Kidney epithelial cell (primary cell): ENCODE measurements around the gene CENPP. TPM values are rescaled to one million over a fixed set of nuclear protein-coding genes. Genes with fewer than 3 reads are reported as not detected.

Source experiments
- DNase-seq: peaks from one replicate; pipeline ENCODE4 v3.0.0-alpha.2; 2010; ENCODE audit warnings: low read depth
- H3K27me3 ChIP-seq: 2 replicates; pipeline ENCODE4 v1.6.0; 2011; ENCODE audit warnings: low read length; ENCODE audit not compliant: control insufficient read depth, insufficient read depth
- H3K36me3 ChIP-seq: 2 replicates; pipeline ENCODE4 v1.5.1; 2011; ENCODE audit warnings: low read length; ENCODE audit not compliant: control insufficient read depth, insufficient read depth
- H3K4me3 ChIP-seq: 2 replicates; pipeline ENCODE4 v1.5.1; 2011; ENCODE audit warnings: low read depth, mild to moderate bottlenecking, control low read depth, low read length
- total RNA-seq: library from RNA; depleted of rRNA; stranded (reverse); fragments of >200 nt; gene quantifications from 2 replicates; pipeline ENCODE4 v1.2.3, GENCODE V29; 2015
- TF ChIP-seq, protein P1 (sequence below): IDR thresholded peaks from 2 replicates; pipeline ENCODE4 v1.5.1; 2011; ENCODE audit warnings: mild to moderate bottlenecking, moderate library complexity, low read length, control low read depth, inconsistent platforms; ENCODE audit not compliant: insufficient read depth, poor library complexity, severe bottlenecking

CENPP gene
- total RNA-seq, 1 donor from 2014 or later = 1.4 TPM

DNA sequence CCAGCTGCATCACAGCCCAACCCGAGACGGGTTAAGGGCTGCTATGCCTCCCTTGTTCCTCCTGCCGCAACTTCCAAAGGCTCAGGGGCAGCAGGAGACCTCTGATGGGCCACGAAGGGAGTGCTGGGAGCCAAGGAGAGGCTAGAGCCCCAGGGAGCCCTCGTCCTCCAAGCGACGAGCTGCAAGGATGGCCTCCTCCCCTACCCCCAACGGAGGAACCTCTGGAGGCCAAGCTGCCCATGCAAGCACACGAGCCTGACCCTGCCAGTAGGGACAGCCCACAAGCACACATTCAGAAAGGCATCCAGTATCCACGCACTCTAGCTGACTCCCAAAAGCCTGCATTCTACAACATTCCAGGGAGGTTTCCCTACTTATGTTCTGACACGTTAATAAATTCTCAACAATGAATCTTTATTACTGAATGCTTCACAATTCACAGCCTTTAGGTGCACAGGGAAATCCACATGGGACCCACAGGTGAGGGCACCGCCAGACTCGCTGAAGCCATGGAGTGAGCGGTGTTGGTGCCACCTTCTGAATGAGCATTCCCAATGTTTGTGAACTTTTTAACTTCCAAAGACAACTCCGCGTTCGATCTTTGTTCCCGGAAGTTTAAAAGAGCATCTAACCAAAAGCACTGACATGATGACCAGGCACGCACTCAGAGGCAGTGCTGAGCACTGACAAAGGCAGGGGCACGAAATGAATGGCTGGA lies 315.5 kb downstream of the CENPP start:
- TF ChIP-seq, protein P1, sequence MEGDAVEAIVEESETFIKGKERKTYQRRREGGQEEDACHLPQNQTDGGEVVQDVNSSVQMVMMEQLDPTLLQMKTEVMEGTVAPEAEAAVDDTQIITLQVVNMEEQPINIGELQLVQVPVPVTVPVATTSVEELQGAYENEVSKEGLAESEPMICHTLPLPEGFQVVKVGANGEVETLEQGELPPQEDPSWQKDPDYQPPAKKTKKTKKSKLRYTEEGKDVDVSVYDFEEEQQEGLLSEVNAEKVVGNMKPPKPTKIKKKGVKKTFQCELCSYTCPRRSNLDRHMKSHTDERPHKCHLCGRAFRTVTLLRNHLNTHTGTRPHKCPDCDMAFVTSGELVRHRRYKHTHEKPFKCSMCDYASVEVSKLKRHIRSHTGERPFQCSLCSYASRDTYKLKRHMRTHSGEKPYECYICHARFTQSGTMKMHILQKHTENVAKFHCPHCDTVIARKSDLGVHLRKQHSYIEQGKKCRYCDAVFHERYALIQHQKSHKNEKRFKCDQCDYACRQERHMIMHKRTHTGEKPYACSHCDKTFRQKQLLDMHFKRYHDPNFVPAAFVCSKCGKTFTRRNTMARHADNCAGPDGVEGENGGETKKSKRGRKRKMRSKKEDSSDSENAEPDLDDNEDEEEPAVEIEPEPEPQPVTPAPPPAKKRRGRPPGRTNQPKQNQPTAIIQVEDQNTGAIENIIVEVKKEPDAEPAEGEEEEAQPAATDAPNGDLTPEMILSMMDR = no peak
- Histone ChIP-seq H3K27me3 (no peaks in the 10 kb centered on the region), H3K36me3 (peaks cover 5% of the 10 kb centered on the region), H3K4me3 (no peak overlapping the region)
- no peak for DNase-seq

DNA sequence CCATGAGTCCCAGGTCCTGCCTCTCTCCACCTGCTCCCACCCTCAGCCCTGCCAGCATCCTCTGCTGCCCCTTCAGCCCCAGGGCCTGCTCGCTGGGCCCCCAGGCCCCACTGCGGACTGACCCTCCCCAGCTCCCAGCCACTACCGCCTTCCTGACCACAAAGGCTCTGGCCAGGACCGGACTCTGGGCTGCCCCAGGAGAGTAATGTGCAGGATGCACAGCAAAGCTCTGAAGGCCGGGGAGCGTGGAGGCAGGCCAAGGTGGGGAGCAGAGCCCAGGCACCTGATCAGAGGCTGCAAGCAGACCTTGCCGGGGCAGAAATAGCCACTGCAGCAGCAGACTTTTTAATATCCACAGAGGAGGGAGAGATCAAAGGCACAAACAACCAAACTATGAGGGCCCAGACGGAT lies 316.3 kb downstream of the CENPP start:
- DNase-seq = no peak
- no peaks in the 10 kb centered on the region for H3K27me3 ChIP-seq
- TF ChIP-seq, protein P1 = no peak
- no peak overlapping the region for H3K4me3 ChIP-seq
- peaks cover 5% of the 10 kb centered on the region for H3K36me3 ChIP-seq

DNA sequence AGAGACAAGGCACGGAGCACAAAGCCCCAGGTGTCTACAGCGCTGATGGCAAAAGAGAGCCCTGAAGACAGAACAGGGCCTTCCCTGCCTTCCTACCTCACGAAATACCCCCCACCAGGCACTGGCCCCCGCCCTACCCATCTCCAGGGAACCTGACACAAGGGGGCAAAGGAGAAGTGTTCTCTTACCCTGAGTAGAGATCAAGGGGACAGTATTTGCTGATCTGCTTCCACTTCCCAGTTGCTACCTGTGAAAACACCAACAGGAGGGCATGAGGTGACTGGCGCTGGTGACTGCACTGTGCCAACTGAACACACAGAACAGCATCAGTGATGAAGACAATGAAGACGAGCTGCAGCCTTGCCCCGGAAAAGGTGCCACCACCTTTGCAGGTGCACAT lies 316.8 kb downstream of the CENPP start:
- TF ChIP-seq, protein P1 = no peak
- H3K4me3 ChIP-seq = no peak overlapping the region
- H3K36me3 ChIP-seq = peaks cover 5% of the 10 kb centered on the region
- no peak for DNase-seq
- no peaks in the 10 kb centered on the region for H3K27me3 ChIP-seq

DNA sequence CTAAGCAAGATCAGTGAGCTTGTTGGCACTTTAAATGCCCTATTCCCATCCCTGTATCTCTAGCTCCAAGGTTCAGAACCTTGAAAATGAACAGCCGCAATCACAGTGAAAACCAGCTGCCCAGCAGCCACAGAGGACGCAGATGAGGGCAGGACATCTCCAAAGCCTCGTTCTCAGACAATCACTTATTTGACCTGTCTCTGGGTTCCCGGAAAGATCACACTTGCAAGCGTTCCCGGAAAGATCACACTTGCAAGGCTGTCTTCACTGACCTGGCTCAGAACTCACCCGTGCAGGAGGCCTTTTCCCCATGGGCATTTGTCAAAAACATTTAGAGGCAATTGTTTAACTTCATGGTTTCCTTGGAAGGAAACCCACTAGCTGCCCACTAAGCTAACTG lies 318.5 kb downstream of the CENPP start:
- no peak overlapping the region for H3K4me3 ChIP-seq
- peaks cover 6% of the 10 kb centered on the region for H3K36me3 ChIP-seq
- no peaks in the 10 kb centered on the region for H3K27me3 ChIP-seq
- TF ChIP-seq, protein P1 = no peak
- DNase-seq = no peak

DNA sequence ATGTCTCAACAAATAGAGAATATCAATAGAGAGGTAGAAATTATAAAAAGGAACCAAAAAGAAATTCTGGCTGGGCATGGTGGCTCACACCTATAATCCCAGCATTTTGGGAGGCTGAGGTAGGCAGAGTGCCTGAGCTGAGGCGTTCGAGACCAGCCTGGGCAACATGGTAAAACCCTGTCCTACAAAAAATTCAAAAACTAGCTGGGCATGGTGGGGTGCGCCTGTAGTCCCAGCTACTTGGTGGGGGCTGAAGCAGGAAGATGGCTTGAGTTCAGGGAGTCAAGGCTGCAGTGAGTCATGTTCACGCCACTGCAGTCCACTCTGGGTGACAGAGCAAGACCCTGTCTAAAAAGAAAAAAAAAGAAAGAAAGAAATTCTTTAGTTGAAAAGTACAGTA lies 319.3 kb downstream of the CENPP start:
- peaks cover 6% of the 10 kb centered on the region for H3K36me3 ChIP-seq
- TF ChIP-seq, protein P1 = no peak
- no peak overlapping the region for H3K4me3 ChIP-seq
- no peaks in the 10 kb centered on the region for H3K27me3 ChIP-seq
- DNase-seq = no peak
